ENCODE data around the gene NCAM1. TPM values are rescaled to one million over a fixed set of nuclear protein-coding genes. Genes with fewer than 3 reads are reported as not detected.

Gene NCAM1
- total and polyA plus RNA-seq, 2 donors (not counting 3 experiments of a cell fraction or from before 2014, with no cell fraction given) = 0.03 TPM; not detected in 1

- dilution Hi-C loops (cut with MboI; ENCODE audit: extremely low pct_ligation_motif_present, low sequenced_read_pairs) = no loop called here
- Histone ChIP-seq H2AFZ (ENCODE audit: low read depth, low read length) (no peak overlapping the region), H3K36me3 (ENCODE audit: control insufficient read depth in 2 of 2, extremely low read depth in 1 of 2, insufficient read depth in 2 of 2, low read length in 2 of 2) (no peaks in the 10 kb centered on the region), H3K4me2 (ENCODE audit: insufficient read depth, low read length) (no peak overlapping the region), H3K4me3 (replicated peaks in 1 of 3; ENCODE audit: insufficient read depth in 1 of 3, low read depth in 1 of 3, low read length in 3 of 3) (no peak overlapping the region), H3K79me2 (ENCODE audit: control insufficient read depth, insufficient read depth, low read length) (no peaks in the 10 kb centered on the region), H3K9ac (replicated peaks; ENCODE audit: extremely low read depth, insufficient read depth, low read length) (no peak overlapping the region), H3K27me3 (ENCODE audit: control insufficient read depth in 2 of 2, insufficient read depth in 2 of 2, low read length in 2 of 2) (no peaks in the 10 kb centered on the region), H3K9me3 (replicated peaks; ENCODE audit: control insufficient read depth, insufficient read depth, low read length) (no peaks in the 10 kb centered on the region), H4K20me1 (replicated peaks; ENCODE audit: control insufficient read depth, extremely low read depth, insufficient read depth, low read length) (no peaks in the 10 kb centered on the region), H3K27ac (ENCODE audit: insufficient read depth, low read depth, low read length) (no peak overlapping the region), H3K4me1 (ENCODE audit: control insufficient read depth, extremely low read depth, insufficient read depth, low read length) (no peaks in the 10 kb centered on the region), H3K9me1 (replicated peaks; ENCODE audit: control insufficient read depth, extremely low read depth, insufficient read depth, low read length) (no peaks in the 10 kb centered on the region)
- ChIA-PET POLR2A (no interaction called here), CTCF (no interaction called here)
- intact Hi-C loops (cut with micrococcal nuclease) = no loop called here
- DNase-seq (ENCODE audit: low read depth, low spot score) (no peak), FAIRE-seq (no peak)
- BruUV-seq (replicated peaks) = no TSS peak
- TF ChIP-seq GATA2 (IDR thresholded peaks at IDR 0.05; ENCODE audit: insufficient read depth, insufficient read length, low read depth, low read length) (no peak), MYC (IDR thresholded peaks at IDR 0.05; ENCODE audit: low read depth, low read length) (no peak), JUN (IDR thresholded peaks at IDR 0.05; ENCODE audit: borderline replicate concordance, insufficient read depth, insufficient read length, low read depth) (no peak), FOS (IDR thresholded peaks at IDR 0.05; ENCODE audit: borderline replicate concordance, insufficient read depth, low read length) (no peak), POLR2AphosphoS5 (IDR thresholded peaks at IDR 0.05; ENCODE audit: insufficient read depth, low read depth, low read length) (no peak), EZH2 (IDR thresholded peaks at IDR 0.05; ENCODE audit: borderline replicate concordance, low read depth, low read length, severe bottlenecking) (no peak)
These were observed 288.6 kb downstream of the NCAM1 start for GRCh38 chr11:113249786-113250185.

- H3K27ac ChIP-seq (ENCODE audit: insufficient read depth, low read depth, low read length) = no peak overlapping the region
- no peaks in the 10 kb centered on the region for H3K9me1 ChIP-seq (replicated peaks; ENCODE audit: control insufficient read depth, extremely low read depth, insufficient read depth, low read length)
- no peak overlapping the region for H2AFZ ChIP-seq (ENCODE audit: low read depth, low read length)
- DNase-seq (ENCODE audit: low read depth, low spot score) (no peak), FAIRE-seq (no peak)
- H3K4me3 ChIP-seq (replicated peaks in 1 of 3; ENCODE audit: insufficient read depth in 1 of 3, low read depth in 1 of 3, low read length in 3 of 3) = no peak overlapping the region
- no peak overlapping the region for H3K4me2 ChIP-seq (ENCODE audit: insufficient read depth, low read length)
- dilution Hi-C loops (cut with MboI; ENCODE audit: extremely low pct_ligation_motif_present, low sequenced_read_pairs) = no loop called here
- no peaks in the 10 kb centered on the region for H3K36me3 ChIP-seq (ENCODE audit: control insufficient read depth in 2 of 2, extremely low read depth in 1 of 2, insufficient read depth in 2 of 2, low read length in 2 of 2)
- H3K79me2 ChIP-seq (ENCODE audit: control insufficient read depth, insufficient read depth, low read length) = no peaks in the 10 kb centered on the region
- CTCF ChIA-PET = no interaction called here
- H3K27me3 ChIP-seq (ENCODE audit: control insufficient read depth in 2 of 2, insufficient read depth in 2 of 2, low read length in 2 of 2) = no peaks in the 10 kb centered on the region
- H4K20me1 ChIP-seq (replicated peaks; ENCODE audit: control insufficient read depth, extremely low read depth, insufficient read depth, low read length) = no peaks in the 10 kb centered on the region
- no peak for TF ChIP-seq EZH2 (IDR thresholded peaks at IDR 0.05; ENCODE audit: borderline replicate concordance, low read depth, low read length, severe bottlenecking)
- no peak for TF ChIP-seq POLR2AphosphoS5 (IDR thresholded peaks at IDR 0.05; ENCODE audit: insufficient read depth, low read depth, low read length)
- no peak for TF ChIP-seq MYC (IDR thresholded peaks at IDR 0.05; ENCODE audit: low read depth, low read length)
- no peak for TF ChIP-seq MAX (IDR thresholded peaks at IDR 0.05; ENCODE audit: insufficient read depth, insufficient read length)
- TF ChIP-seq POLR2A (IDR thresholded peaks at IDR 0.05; ENCODE audit: low read depth, low read length) = no peak
- no peak for TF ChIP-seq JUN (IDR thresholded peaks at IDR 0.05; ENCODE audit: borderline replicate concordance, insufficient read depth, insufficient read length, low read depth)
- no peak for TF ChIP-seq FOS (IDR thresholded peaks at IDR 0.05; ENCODE audit: borderline replicate concordance, insufficient read depth, low read length)
- TF ChIP-seq CTCF (IDR thresholded peaks at IDR 0.05; ENCODE audit: extremely low read depth in 1 of 2, insufficient read depth in 1 of 2, low read depth in 1 of 2, low read length in 2 of 2) = no peak
- TF ChIP-seq GATA2 (IDR thresholded peaks at IDR 0.05; ENCODE audit: insufficient read depth, insufficient read length, low read depth, low read length) = no peak
- H3K9ac ChIP-seq (replicated peaks; ENCODE audit: extremely low read depth, insufficient read depth, low read length) = no peak overlapping the region
- POLR2A ChIA-PET = no interaction called here
- intact Hi-C loops (cut with micrococcal nuclease) = no loop called here
- H3K9me3 ChIP-seq (replicated peaks; ENCODE audit: control insufficient read depth, insufficient read depth, low read length) = no peaks in the 10 kb centered on the region
- BruUV-seq (replicated peaks) = no TSS peak
- no peaks in the 10 kb centered on the region for H3K4me1 ChIP-seq (ENCODE audit: control insufficient read depth, extremely low read depth, insufficient read depth, low read length)
These were observed 290.1 kb downstream of the NCAM1 start for GRCh38 chr11:113251281-113251680.

All from endothelial cell of umbilical vein (primary cell).